GM12892 (cell line): ENCODE measurements around the gene MRC1.

Experiments used
- POLR2A ChIP-seq: IDR thresholded peaks from 2 replicates; pipeline ENCODE4 v1.6.1; 2011; ENCODE audit warnings: low read depth, low read length, control low read depth
- POLR2AphosphoS5 ChIP-seq: IDR thresholded peaks from 2 replicates; pipeline ENCODE4 v1.6.1; 2011; ENCODE audit warnings: low read depth, low read length, control low read depth
- TAF1 ChIP-seq: IDR thresholded peaks from 2 replicates; pipeline ENCODE4 v1.6.1; 2011; ENCODE audit warnings: low read depth, mild to moderate bottlenecking, control low read depth, low read length, borderline replicate concordance

- TF ChIP-seq POLR2AphosphoS5 (no peak), POLR2A (no peak), TAF1 (no peak)
These were observed 79.0 kb downstream of the MRC1 start for GRCh38 chr10:17888189-17888588.
